ENCODE data around the gene GTF3C1.

GTF3C1 gene

DNA sequence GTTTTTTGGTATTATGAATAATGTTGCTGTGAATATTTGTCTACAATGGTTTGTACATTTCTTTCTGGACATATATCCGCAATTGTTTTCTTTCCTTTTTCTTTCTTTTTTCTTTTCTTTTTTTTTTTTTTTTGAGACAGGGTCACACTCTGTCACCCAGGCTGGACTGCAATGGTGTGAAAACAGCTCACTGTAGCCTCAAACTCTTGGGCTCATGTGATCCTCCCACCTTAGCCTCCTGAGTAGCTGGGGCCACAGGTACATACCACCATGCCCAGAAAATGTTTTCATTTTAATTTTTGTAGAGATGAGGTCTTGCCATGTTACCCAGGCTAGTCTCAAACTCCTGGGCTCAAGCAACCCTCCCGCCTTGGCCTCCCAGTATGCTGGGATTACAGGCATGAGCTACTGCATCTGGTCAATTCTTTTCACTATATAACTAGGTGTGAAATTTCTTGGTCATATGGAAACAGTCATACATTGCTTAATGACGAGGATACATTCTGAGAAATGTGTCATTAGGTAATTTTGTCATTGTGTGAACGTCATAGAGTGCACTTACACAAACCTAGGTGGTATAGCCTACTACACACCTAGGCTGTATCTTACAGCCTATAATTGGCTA, 132.6 kb downstream of the GTF3C1 start:
- DNase-seq: no peak

DNA sequence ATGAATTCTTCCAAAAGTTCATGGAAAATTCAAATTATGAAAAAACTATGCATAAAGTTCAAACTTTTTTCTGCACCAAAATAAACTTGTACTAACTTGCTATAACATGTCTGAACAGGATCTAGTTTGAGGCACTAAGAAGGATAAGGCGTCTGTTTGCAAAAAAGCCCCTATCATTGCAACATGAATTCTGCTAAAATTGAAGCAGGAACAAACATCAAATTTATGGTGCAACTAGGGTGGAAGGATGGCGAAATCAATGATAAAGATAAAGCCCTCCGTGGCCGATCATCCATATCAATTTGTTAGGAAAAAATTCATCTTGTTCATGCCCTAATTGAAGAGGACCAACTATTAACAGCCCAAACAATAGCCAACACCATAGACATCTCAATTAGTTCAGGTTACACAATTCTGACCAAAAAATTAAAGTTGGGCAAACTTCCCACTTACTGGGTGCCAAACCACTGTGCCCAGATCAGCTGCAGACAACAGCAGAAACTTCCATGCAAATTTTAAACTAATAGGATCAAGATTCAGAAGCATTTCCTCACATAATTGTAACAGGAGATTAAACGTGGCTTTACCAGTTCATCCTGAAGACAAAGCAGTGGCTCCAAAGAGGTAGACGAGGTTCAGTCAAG, 134.8 kb downstream of the GTF3C1 start:
- DNase-seq: no peak

GRCh38 chr16:27413956-27414355, 135.8 kb downstream of the GTF3C1 start:
- DNase-seq: no peak

- DNase-seq: no peak
Observed at GRCh38 chr16:27410761-27411160, 139.0 kb downstream of the GTF3C1 start.

Measured in NCI-H2171 (cell line).